Calu3 (cell line): Measurements from ENCODE around the gene TMEM184B. TPM values are rescaled to one million over a fixed set of nuclear protein-coding genes. Genes with fewer than 3 reads are reported as not detected.

Experiments used
- BruUV-seq: library from RNA; stranded (reverse); fragments of 400-500 nt; replicated peaks from 2 replicates; lab custom pipeline; 2021; lab: Mats Ljungman, UMichigan
- CTCF ChIA-PET: fragments of 300-600 bp; sonication (Branson Sonifier 250); formaldehyde crosslinking; loops from one replicate; lab custom pipeline; 2022; ENCODE audit warnings: antibody characterized with exemption; lab: Charles Lee
- DNase-seq: peaks from one replicate; pipeline ENCODE4 v3.0.0; 2022
- H3K27ac Mint-ChIP-seq: one replicate; pipeline ENCODE4 v1.8.0; 2022; ENCODE audit warnings: mixed read lengths; ENCODE audit not compliant: unreplicated experiment
- H3K27me3 Mint-ChIP-seq: one replicate; pipeline ENCODE4 v1.8.0; 2022; ENCODE audit warnings: mixed read lengths; ENCODE audit not compliant: unreplicated experiment
- H3K36me3 Mint-ChIP-seq: one replicate; pipeline ENCODE4 v1.8.0; 2022; ENCODE audit warnings: mild to moderate bottlenecking, moderate library complexity, mixed read lengths; ENCODE audit not compliant: insufficient read depth, unreplicated experiment
- H3K4me1 Mint-ChIP-seq: one replicate; pipeline ENCODE4 v1.8.0; 2022; ENCODE audit warnings: mild to moderate bottlenecking, low read depth, mixed read lengths; ENCODE audit not compliant: unreplicated experiment
- H3K4me3 Mint-ChIP-seq: one replicate; pipeline ENCODE4 v1.8.0; 2022; ENCODE audit warnings: mild to moderate bottlenecking, low read depth, moderate library complexity, mixed read lengths; ENCODE audit not compliant: unreplicated experiment
- H3K9me3 Mint-ChIP-seq: one replicate; pipeline ENCODE4 v1.8.0; 2022; ENCODE audit warnings: low read depth, mixed read lengths; ENCODE audit not compliant: unreplicated experiment
- intact Hi-C: fragments of 100-400 bp; cut with micrococcal nuclease; formaldehyde crosslinking; loops from one replicate; pipeline ENCODE4 v1.10.0; 2022; ENCODE audit not compliant: unreplicated experiment
- total RNA-seq: library from RNA; stranded (reverse); gene quantifications from 2 replicates; pipeline ENCODE4 v1.2.3, GENCODE V29; 2022
- TF ChIP-seq, protein P1 (sequence below): fragments of 200-600 bp; IDR thresholded peaks from one replicate; pipeline ENCODE4 v1.8.0; 2022; ENCODE audit warnings: antibody characterized with exemption; ENCODE audit not compliant: unreplicated experiment

TMEM184B gene
- total RNA-seq, 1 experiment from 2014 or later, result 114 TPM

DNA sequence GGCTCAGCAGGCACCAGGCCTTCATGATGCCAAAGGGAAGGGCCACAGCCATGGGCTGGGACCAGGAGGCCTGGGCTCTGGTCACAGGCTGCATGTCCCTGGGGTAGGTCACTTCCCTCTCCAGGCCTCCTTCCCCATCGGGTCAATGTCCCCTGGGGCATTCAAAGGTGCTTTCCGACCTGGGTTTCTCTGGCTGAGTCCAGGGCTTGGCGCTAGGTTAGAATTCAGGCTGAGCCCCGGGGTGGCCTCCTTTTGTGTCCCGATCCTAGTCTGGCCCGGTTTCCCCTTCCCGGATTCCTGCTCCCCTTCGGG is 58.9 kb downstream of the TMEM184B start:
- CTCF ChIA-PET, result no interaction called here
- H3K9me3 Mint-ChIP-seq, result no peaks in the 10 kb centered on the region
- no peak overlapping the region for H3K4me3 Mint-ChIP-seq
- DNase-seq, result no peak
- peaks cover 99% of the 10 kb centered on the region for H3K36me3 Mint-ChIP-seq
- TF ChIP-seq, protein P1, sequence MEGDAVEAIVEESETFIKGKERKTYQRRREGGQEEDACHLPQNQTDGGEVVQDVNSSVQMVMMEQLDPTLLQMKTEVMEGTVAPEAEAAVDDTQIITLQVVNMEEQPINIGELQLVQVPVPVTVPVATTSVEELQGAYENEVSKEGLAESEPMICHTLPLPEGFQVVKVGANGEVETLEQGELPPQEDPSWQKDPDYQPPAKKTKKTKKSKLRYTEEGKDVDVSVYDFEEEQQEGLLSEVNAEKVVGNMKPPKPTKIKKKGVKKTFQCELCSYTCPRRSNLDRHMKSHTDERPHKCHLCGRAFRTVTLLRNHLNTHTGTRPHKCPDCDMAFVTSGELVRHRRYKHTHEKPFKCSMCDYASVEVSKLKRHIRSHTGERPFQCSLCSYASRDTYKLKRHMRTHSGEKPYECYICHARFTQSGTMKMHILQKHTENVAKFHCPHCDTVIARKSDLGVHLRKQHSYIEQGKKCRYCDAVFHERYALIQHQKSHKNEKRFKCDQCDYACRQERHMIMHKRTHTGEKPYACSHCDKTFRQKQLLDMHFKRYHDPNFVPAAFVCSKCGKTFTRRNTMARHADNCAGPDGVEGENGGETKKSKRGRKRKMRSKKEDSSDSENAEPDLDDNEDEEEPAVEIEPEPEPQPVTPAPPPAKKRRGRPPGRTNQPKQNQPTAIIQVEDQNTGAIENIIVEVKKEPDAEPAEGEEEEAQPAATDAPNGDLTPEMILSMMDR, result no peak
- peak overlapping the region; percentile 50 for H3K27ac Mint-ChIP-seq
- no TSS peak for BruUV-seq
- H3K4me1 Mint-ChIP-seq, result peaks cover 43% of the 10 kb centered on the region
- intact Hi-C loops, result no loop called here
- H3K27me3 Mint-ChIP-seq, result no peaks in the 10 kb centered on the region

DNA sequence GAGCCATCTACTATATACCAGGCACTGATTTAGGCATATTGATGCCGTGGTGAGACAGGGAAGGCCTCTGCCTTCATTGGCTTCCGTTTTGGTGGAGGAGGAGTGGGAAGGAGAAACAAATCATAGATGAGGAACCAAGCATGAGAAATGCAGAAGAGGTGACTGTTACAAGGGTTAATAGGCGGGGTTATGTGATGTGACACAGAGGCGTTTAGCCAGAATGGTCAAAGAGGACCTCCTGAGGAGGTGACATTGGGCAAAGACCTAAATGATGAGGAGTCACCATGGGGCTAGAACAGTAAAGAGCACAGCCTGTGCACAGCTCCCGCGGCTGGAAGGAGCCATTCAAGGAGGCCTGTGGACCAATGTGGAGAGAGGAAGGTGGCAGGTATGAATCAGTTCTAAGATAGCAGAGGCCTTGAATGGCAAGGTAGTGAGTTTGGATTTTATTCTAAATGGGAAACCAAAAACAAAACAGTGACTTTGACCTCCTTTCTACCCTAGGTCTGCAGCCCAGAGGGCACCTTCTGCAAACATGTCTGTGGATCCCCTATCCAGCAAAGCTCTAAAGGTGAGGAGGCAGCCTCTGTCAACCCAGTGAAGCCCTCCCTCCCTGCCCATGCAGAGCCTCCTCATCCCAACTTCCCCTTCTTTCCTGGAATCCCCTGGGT is 59.4 kb downstream of the TMEM184B start:
- no TSS peak for BruUV-seq
- Mint-ChIP-seq H3K36me3 (peaks cover 99% of the 10 kb centered on the region), H3K4me1 (peaks cover 38% of the 10 kb centered on the region), H3K27ac (peak overlapping the region; percentile 50), H3K9me3 (no peaks in the 10 kb centered on the region), H3K4me3 (no peak overlapping the region), H3K27me3 (no peaks in the 10 kb centered on the region)
- CTCF ChIA-PET, result no interaction called here
- intact Hi-C loops, result no loop called here
- DNase-seq, result no peak
- TF ChIP-seq, protein P1, result no peak

DNA sequence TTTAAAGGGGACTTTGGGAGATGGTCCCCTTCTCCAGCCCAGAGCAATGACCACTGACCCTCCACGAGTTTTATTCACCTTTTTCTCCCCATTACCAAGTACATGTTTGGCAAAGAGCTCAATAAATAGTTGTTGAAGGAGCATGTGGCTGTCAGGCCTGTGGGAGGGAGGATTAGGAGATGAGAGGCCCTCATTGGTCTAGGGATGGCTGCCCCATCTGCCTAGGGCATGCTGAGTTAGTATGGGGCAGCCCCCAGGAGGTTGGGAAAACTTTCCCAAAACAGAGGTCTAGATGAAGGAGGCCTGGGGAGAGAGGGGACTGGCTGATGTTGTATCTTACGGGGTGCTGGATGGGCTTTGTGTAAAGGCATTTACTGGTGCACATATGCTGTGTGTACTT is 60.4 kb downstream of the TMEM184B start:
- CTCF ChIA-PET, result interaction anchor here (1.2 kb wide), 1 partner anchor 9 kb away, joined by 3 read pairs; no protein-coding TSS in a partner anchor
- DNase-seq, result no peak
- H3K4me3 Mint-ChIP-seq, result no peak overlapping the region
- TF ChIP-seq, protein P1, result no peak
- no peaks in the 10 kb centered on the region for H3K9me3 Mint-ChIP-seq
- peaks cover 99% of the 10 kb centered on the region for H3K36me3 Mint-ChIP-seq
- intact Hi-C loops, result no loop called here
- no TSS peak for BruUV-seq
- peak overlapping the region; percentile 79 for H3K27ac Mint-ChIP-seq
- peaks cover 29% of the 10 kb centered on the region for H3K4me1 Mint-ChIP-seq
- H3K27me3 Mint-ChIP-seq, result no peaks in the 10 kb centered on the region

DNA sequence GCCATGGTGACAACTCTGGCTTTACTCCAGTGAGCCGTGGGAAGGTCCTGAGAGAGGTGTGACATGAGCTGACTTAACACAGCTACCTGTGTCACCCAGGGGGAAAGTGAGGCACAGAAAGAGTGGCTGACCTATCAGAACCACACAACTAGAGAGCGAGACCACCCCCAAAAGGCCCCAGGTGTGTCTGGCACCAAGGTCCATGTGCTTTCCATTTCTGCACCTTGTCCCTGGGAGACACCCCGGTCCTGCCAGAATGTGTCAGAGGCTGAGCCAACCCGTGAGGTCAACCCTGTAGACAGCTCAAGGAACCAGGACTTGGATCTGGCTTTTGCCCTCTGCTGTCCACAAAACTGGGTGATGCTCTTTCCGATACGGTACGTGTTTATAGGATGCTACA is 61.3 kb downstream of the TMEM184B start:
- Mint-ChIP-seq H3K27ac (no peak overlapping the region), H3K36me3 (peaks cover 94% of the 10 kb centered on the region), H3K4me3 (no peak overlapping the region), H3K9me3 (no peaks in the 10 kb centered on the region), H3K27me3 (no peaks in the 10 kb centered on the region), H3K4me1 (peaks cover 29% of the 10 kb centered on the region)
- TF ChIP-seq, protein P1, result no peak
- DNase-seq, result no peak
- CTCF ChIA-PET, result interaction anchor here (1.2 kb wide), 1 partner anchor 8 kb away, joined by 3 read pairs; no protein-coding TSS in a partner anchor
- no TSS peak for BruUV-seq
- intact Hi-C loops, result no loop called here
